ENCODE measurements around the gene SPINT2. TPM values are rescaled to one million over a fixed set of nuclear protein-coding genes. Genes with fewer than 3 reads are reported as not detected.
A peak's percentile ranks its signal among the peaks of the same experiment; 100 is the strongest.

Gene SPINT2
- total RNA-seq, 1 donor = 2.2 TPM

DNA sequence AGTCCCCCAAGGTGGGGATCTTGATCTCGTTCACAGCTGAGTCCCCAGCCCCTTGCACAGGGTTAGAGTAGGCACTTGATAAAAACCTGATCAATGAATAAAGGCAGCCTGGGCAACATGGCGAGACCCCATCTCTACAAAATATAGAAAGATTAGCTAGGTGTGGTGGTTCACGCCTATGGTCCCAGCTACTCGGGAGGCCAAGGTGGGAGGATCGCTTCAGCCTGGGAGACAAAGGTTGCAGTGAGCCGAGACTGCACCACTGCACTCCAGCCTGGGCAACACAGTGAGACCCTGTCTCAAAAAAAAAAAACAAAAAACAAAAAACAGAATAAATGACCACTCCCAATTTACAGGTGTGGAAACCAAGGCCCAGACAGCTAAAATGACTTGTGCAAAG is 46.6 kb downstream of the SPINT2 start:
- peaks cover 6% of the 10 kb centered on the region for H3K4me1 ChIP-seq (ENCODE audit: insufficient read depth, low read length)
- H3K36me3 ChIP-seq (ENCODE audit: insufficient read depth, low read length) = peaks cover 12% of the 10 kb centered on the region
- no peaks in the 10 kb centered on the region for H3K27me3 ChIP-seq (ENCODE audit: insufficient read depth, low read length)
- H2AFZ ChIP-seq (ENCODE audit: low read length) = no peak overlapping the region
- H3K4me3 ChIP-seq (ENCODE audit: insufficient read depth, low read length) = no peak overlapping the region
- H3K4me2 ChIP-seq (ENCODE audit: insufficient read depth, low read length) = no peak overlapping the region
- no peak overlapping the region for H3K27ac ChIP-seq (ENCODE audit: low read depth, low read length)
- H3K9me3 ChIP-seq (ENCODE audit: low read depth, low read length) = no peaks in the 10 kb centered on the region
- TF ChIP-seq, protein P1, sequence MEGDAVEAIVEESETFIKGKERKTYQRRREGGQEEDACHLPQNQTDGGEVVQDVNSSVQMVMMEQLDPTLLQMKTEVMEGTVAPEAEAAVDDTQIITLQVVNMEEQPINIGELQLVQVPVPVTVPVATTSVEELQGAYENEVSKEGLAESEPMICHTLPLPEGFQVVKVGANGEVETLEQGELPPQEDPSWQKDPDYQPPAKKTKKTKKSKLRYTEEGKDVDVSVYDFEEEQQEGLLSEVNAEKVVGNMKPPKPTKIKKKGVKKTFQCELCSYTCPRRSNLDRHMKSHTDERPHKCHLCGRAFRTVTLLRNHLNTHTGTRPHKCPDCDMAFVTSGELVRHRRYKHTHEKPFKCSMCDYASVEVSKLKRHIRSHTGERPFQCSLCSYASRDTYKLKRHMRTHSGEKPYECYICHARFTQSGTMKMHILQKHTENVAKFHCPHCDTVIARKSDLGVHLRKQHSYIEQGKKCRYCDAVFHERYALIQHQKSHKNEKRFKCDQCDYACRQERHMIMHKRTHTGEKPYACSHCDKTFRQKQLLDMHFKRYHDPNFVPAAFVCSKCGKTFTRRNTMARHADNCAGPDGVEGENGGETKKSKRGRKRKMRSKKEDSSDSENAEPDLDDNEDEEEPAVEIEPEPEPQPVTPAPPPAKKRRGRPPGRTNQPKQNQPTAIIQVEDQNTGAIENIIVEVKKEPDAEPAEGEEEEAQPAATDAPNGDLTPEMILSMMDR (IDR thresholded peaks at IDR 0.05; ENCODE audit: extremely low read depth, low read depth, low read length) = no peak
- DNase-seq (ENCODE audit: insufficient read length, low spot score, missing footprints) = no peak
- H4K20me1 ChIP-seq (ENCODE audit: insufficient read depth, low read length) = peaks cover 6% of the 10 kb centered on the region
- H3K79me2 ChIP-seq (ENCODE audit: insufficient read depth, low read length) = peaks cover 44% of the 10 kb centered on the region

DNA sequence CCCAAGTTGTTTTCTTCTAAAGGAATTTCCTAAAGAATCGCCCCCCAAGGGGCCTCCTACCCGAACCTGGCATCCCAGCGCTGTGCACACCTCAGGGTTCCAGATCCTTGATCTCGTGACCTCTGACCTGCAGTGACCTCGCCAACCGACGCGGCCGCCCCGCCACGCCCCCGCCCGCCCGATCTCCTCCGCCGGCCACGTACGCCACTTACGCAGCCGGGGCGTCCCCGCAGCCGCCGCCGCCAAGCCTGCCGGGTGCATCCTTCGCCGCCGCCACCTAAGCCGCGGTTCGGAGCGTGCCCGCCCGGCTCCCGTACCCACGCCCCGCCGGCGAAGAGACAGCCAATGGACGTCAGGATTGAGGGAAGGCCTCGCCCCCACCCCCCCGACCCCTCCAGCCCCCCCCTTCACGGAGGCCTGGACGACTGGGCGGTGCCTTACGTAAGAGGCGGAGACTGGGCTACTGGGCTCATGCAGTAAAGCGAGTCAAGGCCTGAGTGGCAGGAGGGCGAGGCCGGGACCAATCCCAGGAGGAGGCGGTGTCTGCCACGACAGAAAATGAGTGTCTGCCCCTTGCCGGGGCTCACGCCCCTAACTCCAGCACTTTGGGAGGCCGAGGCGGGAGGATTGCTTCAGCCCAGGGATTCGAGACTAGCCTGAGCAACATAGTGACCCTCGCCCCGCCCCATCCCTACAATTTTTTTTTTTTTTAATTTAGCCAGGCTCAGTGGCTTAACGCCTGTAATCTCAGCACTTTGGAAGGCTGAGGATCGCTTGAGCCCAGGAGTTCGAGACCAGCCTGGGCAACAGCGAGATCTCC is 51.5 kb downstream of the SPINT2 start, which contains the start of gene YIF1B:
TSS of gene YIF1B (minus strand) at position 291 of the 820 bp plus-strand sequence. CDS start at position 261, 30 bp downstream.
- peak within 1 kb of the TSS; percentile 91 for H2AFZ ChIP-seq (ENCODE audit: low read length)
- H3K4me2 ChIP-seq (ENCODE audit: insufficient read depth, low read length) = peak within 1 kb of the TSS; percentile 93
- peaks cover 43% of the 10 kb centered on the region for H3K79me2 ChIP-seq (ENCODE audit: insufficient read depth, low read length)
- peaks cover 15% of the 10 kb centered on the region for H3K4me1 ChIP-seq (ENCODE audit: insufficient read depth, low read length)
- H4K20me1 ChIP-seq (ENCODE audit: insufficient read depth, low read length) = peaks cover 4% of the 10 kb centered on the region
- no peaks in the 10 kb centered on the region for H3K9me3 ChIP-seq (ENCODE audit: low read depth, low read length)
- peak within 1 kb of the TSS; percentile 96 for H3K4me3 ChIP-seq (ENCODE audit: insufficient read depth, low read length)
- TF ChIP-seq, protein P1 (IDR thresholded peaks at IDR 0.05; ENCODE audit: extremely low read depth, low read depth, low read length) = no peak
- DNase-seq (ENCODE audit: insufficient read length, low spot score, missing footprints) = peak; percentile 100
- H3K27ac ChIP-seq (ENCODE audit: low read depth, low read length) = peak within 1 kb of the TSS; percentile 83
- no peaks in the 10 kb centered on the region for H3K27me3 ChIP-seq (ENCODE audit: insufficient read depth, low read length)
- H3K36me3 ChIP-seq (ENCODE audit: insufficient read depth, low read length) = no peaks in the 10 kb centered on the region

DNA sequence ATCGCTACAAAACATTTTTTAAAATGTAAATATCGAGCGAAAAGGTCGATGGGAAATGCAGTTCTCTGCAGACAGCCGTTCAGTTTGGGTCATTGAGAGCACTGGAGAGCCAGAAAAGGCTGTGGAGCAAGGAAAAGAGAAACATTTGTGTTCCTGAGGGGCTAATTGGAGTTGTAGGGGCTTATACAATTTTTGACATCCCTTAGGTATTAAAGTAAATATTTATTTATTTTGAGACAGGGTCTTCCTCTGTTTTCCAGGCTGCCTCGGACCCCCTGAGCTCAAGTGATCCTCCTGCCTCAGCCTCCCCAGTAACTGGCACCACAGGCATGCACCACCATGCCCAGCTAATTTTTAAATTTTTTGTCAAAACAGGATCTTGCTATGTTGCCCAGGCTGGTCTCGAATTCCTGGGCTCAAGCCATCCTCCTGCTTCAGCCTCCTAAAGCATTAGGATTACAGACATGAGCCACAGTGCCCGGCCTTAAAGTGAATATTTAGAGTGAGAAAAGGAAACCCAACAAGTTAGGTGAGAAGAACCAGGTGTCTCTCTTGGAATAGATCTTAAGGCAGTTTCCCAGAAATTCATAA is 52.2 kb downstream of the SPINT2 start:
- Histone ChIP-seq H2AFZ (ENCODE audit: low read length) (peak overlapping the region; percentile 91), H3K36me3 (ENCODE audit: insufficient read depth, low read length) (no peaks in the 10 kb centered on the region), H3K4me2 (ENCODE audit: insufficient read depth, low read length) (peak overlapping the region; percentile 78), H3K4me1 (ENCODE audit: insufficient read depth, low read length) (peaks cover 22% of the 10 kb centered on the region), H3K4me3 (ENCODE audit: insufficient read depth, low read length) (peak overlapping the region; percentile 96), H3K9me3 (ENCODE audit: low read depth, low read length) (no peaks in the 10 kb centered on the region), H3K27ac (ENCODE audit: low read depth, low read length) (peak overlapping the region; percentile 66), H4K20me1 (ENCODE audit: insufficient read depth, low read length) (peaks cover 4% of the 10 kb centered on the region), H3K27me3 (ENCODE audit: insufficient read depth, low read length) (no peaks in the 10 kb centered on the region), H3K79me2 (ENCODE audit: insufficient read depth, low read length) (peaks cover 42% of the 10 kb centered on the region)
- peak; percentile 83 for DNase-seq (ENCODE audit: insufficient read length, low spot score, missing footprints)
- TF ChIP-seq, protein P1 (IDR thresholded peaks at IDR 0.05; ENCODE audit: extremely low read depth, low read depth, low read length) = no peak

DNA sequence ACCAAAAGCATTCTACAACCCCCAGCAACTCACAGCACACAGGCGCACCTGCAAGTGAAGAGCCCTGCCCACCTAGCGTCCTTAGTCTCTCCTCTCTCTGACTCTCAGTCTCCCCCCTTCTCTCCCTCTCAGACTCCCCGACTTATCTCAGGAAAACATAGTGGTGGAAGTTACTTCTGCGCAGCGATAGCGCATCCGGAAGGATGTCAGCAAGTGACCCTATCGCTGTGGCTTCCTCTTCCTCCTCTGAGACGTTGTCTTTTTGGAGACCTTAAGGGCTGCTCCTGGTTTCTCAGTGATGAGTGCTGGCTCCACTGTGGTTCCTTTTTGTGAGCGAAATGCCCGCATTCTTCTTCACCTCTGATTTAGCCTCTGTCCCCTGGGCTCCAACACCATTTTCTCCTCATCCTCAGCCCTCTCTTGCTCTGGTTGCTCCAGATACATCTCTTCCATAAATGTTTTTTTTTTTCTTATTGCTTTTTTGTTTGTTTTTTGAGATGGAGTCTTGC is 52.8 kb downstream of the SPINT2 start:
- H4K20me1 ChIP-seq (ENCODE audit: insufficient read depth, low read length) = peaks cover 1% of the 10 kb centered on the region
- H3K4me2 ChIP-seq (ENCODE audit: insufficient read depth, low read length) = no peak overlapping the region
- no peak overlapping the region for H3K27ac ChIP-seq (ENCODE audit: low read depth, low read length)
- H3K27me3 ChIP-seq (ENCODE audit: insufficient read depth, low read length) = no peaks in the 10 kb centered on the region
- no peak overlapping the region for H2AFZ ChIP-seq (ENCODE audit: low read length)
- H3K9me3 ChIP-seq (ENCODE audit: low read depth, low read length) = no peaks in the 10 kb centered on the region
- H3K4me1 ChIP-seq (ENCODE audit: insufficient read depth, low read length) = peaks cover 28% of the 10 kb centered on the region
- H3K36me3 ChIP-seq (ENCODE audit: insufficient read depth, low read length) = no peaks in the 10 kb centered on the region
- peaks cover 39% of the 10 kb centered on the region for H3K79me2 ChIP-seq (ENCODE audit: insufficient read depth, low read length)
- H3K4me3 ChIP-seq (ENCODE audit: insufficient read depth, low read length) = no peak overlapping the region
- peak; percentile 41 for DNase-seq (ENCODE audit: insufficient read length, low spot score, missing footprints)
- TF ChIP-seq, protein P1 (IDR thresholded peaks at IDR 0.05; ENCODE audit: extremely low read depth, low read depth, low read length) = no peak

All from osteoblast (primary cell).